ENCODE data around the gene APC.

The APC gene

GRCh38 chr5:112793201-112793600 is 55.5 kb downstream of the APC start:
- Mint-ChIP-seq H3K4me3 (no peak overlapping the region), H3K27ac (no peak overlapping the region), H3K27me3 (no peaks in the 10 kb centered on the region), H3K9me3 (no peaks in the 10 kb centered on the region), H3K4me1 (no peaks in the 10 kb centered on the region)
- ATAC-seq (no peak), DNase-seq (no peak)

DNA sequence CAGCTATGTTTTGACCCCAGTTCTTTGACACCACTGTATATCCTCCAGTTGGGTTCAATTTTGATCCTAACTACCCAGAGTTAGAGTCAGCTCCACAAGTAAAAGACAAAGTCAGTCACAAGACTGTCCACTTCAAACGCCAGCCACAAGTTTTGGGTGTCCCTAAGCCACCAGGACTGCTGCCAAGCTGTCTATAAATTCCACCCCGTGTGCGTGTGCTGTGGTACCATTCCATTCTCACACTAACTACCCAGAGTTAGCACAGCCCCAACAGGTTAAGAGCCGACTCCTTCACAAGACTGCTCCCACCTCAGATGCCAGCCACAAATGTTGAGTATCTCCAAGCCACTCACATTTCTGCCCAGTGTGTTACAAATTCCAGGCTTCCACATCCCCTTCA is 56.7 kb downstream of the APC start:
- DNase-seq (no peak), ATAC-seq (no peak)
- H3K27ac Mint-ChIP-seq: peak overlapping the region in 1 of 2 donors; percentile 28
- no peaks in the 10 kb centered on the region for H3K4me1 Mint-ChIP-seq
- H3K4me3 Mint-ChIP-seq: no peak overlapping the region
- H3K27me3 Mint-ChIP-seq: no peaks in the 10 kb centered on the region
- H3K9me3 Mint-ChIP-seq: no peaks in the 10 kb centered on the region

DNA sequence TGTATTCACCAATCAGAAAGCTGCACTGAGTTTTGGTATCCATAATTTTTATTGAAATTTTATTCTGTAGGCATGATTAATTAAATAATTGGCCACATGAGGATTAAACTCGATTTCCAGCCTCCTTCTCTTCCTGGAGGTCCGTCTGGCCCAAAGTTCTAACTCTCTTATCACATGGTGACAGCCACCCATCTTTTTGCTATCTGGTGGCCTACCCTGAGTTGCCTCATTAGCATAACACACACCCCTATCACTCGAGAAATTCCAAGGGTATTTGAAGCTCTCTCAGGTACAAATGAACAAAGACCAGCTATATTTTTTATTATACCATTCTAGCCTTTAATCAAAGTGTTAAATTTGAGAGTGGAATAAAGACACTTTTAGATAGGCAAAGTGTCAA is 57.7 kb downstream of the APC start:
- no peak for DNase-seq
- no peaks in the 10 kb centered on the region for H3K9me3 Mint-ChIP-seq
- H3K4me1 Mint-ChIP-seq: no peaks in the 10 kb centered on the region
- no peaks in the 10 kb centered on the region for H3K27me3 Mint-ChIP-seq
- no peak overlapping the region for H3K27ac Mint-ChIP-seq
- H3K4me3 Mint-ChIP-seq: no peak overlapping the region
- no peak for ATAC-seq

DNA sequence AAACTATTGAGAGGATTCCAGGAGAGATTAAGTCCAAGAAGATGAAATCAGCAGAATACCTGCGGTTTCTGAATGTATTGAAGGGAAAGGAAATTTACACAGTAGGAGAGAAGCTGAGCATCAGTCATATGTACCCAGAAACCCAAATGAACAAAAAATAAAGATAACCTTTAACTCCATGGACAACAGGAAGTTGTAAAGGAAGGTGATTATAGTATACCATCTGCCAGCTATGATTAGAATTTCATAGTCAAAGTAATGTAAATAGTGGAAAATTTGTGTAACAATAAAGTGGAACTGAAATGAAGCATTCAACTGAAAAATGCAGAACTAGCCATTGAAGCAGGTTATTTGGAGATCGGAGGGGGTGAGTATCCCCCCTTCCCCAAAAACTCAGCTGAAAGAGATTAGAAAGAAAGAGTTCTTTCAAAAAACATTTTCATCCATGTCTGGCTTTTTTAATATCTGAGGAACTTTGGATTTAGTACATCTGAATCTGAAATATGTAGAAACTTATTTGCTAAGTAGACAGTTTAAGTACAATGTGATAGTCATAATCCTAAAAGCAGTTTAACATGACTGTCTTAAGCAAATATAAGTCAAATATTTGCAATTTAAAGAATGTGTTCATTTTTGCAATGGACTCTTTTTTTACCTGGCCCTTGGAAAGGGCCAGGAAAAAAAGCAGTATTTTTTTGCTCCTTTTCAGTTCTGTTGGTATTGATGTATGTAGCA is 58.4 kb downstream of the APC start:
- Mint-ChIP-seq H3K27ac (peak overlapping the region in 1 of 2 donors; percentile 32), H3K4me1 (no peaks in the 10 kb centered on the region), H3K9me3 (no peaks in the 10 kb centered on the region), H3K27me3 (no peaks in the 10 kb centered on the region), H3K4me3 (no peak overlapping the region)
- DNase-seq: no peak
- ATAC-seq: no peak

DNA sequence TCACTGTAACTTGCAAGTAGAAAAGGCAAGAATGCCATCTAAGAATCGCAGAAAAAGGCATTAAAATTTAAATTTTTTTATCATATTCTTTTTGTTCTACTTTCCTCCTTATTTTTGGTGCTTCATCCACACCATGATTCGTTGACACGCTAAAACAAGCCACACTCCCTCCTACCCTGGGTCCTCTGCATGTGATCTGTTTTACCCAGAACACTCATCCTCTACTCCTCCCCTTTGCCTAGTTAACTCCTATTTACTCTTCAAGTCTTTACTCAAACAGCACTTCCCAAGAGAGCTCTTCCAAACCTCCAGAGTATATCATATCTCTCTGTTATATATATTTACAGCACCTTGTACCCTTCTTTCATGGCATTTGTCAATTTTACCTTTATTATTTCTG is 62.0 kb downstream of the APC start:
- ATAC-seq (no peak), DNase-seq (no peak)
- H3K27me3 Mint-ChIP-seq: no peaks in the 10 kb centered on the region
- no peaks in the 10 kb centered on the region for H3K4me1 Mint-ChIP-seq
- H3K27ac Mint-ChIP-seq: no peak overlapping the region
- H3K4me3 Mint-ChIP-seq: no peak overlapping the region
- H3K9me3 Mint-ChIP-seq: no peaks in the 10 kb centered on the region

GRCh38 chr5:112800891-112801290 is 63.2 kb downstream of the APC start:
- H3K27me3 Mint-ChIP-seq: no peaks in the 10 kb centered on the region
- no peak overlapping the region for H3K27ac Mint-ChIP-seq
- no peaks in the 10 kb centered on the region for H3K9me3 Mint-ChIP-seq
- DNase-seq (no peak), ATAC-seq (no peak)
- H3K4me3 Mint-ChIP-seq: no peak overlapping the region
- no peaks in the 10 kb centered on the region for H3K4me1 Mint-ChIP-seq

- Mint-ChIP-seq H3K27me3 (no peaks in the 10 kb centered on the region), H3K27ac (no peak overlapping the region), H3K9me3 (no peaks in the 10 kb centered on the region), H3K4me3 (no peak overlapping the region), H3K4me1 (no peaks in the 10 kb centered on the region)
- no peak for ATAC-seq
- DNase-seq: no peak
Measured at GRCh38 chr5:112811023-112811422, 73.3 kb downstream of the APC start.

- Mint-ChIP-seq H3K4me3 (no peak overlapping the region), H3K27me3 (no peaks in the 10 kb centered on the region), H3K9me3 (no peaks in the 10 kb centered on the region), H3K27ac (peak overlapping the region in 1 of 2 donors; percentile 30), H3K4me1 (no peaks in the 10 kb centered on the region)
- no peak for ATAC-seq
- no peak for DNase-seq
Measured at GRCh38 chr5:112812549-112812948, 74.9 kb downstream of the APC start.

DNA sequence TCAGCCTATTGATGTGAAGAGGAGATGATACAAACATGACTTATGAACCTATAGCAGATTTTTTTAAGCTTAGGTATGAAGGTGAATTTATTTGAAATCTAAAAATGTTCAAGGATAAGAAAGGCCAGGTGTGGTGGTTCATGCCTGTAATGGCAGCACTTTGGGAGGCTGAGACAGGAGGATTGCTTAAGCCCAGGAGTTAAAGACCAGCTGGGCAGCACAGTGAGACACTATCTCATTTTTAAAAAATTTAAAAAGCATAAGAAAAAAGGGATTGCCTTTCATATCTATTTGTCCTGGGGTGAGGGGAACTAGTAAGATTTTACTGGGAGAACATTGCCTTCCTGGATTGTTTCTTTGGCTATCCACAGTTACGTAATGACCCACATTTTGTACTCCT is 82.6 kb downstream of the APC start:
- no peak overlapping the region for H3K4me3 Mint-ChIP-seq
- no peaks in the 10 kb centered on the region for H3K4me1 Mint-ChIP-seq
- DNase-seq (no peak), ATAC-seq (no peak)
- no peaks in the 10 kb centered on the region for H3K27me3 Mint-ChIP-seq
- no peaks in the 10 kb centered on the region for H3K9me3 Mint-ChIP-seq
- H3K27ac Mint-ChIP-seq: no peak overlapping the region

DNA sequence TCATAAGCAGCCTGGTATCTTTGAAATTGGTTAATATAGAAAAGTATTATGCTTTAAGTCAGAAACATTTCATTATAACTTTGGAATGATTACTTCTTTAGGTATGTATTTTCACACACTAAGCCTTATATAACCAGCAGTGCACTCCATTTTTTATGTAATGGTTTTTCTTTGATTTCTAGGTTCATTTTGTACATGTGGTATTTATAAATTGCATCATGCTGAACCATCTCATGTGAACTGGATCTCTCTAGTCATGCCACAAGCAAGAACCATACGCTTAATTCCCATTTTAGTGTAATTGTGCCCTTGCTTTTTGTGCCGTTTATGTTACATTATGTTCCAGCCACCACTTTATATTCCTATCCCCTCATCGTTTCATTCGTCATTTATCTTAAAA is 84.8 kb downstream of the APC start:
- Mint-ChIP-seq H3K4me3 (no peak overlapping the region), H3K27me3 (no peaks in the 10 kb centered on the region), H3K9me3 (no peaks in the 10 kb centered on the region), H3K27ac (no peak overlapping the region), H3K4me1 (no peaks in the 10 kb centered on the region)
- DNase-seq (no peak), ATAC-seq (no peak)

DNA sequence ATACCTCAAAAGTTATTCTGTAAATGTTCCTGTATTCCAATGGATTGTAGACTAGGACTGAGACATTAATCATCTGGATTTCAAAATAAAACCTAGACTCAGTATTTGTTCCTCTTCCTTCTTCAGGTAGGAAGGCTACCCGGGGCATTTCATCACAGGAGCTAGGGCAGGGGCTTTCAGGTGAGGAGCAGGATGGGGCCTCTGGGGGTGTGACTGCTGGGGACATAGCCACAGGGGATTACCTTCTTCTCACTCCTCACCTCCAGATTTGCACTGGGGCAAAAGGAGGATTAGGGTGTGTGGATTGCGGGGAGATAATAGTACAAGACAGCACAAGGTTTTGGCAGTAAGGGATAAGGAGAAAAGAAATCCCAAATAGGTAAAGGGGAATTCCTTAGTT is 85.5 kb downstream of the APC start:
- no peaks in the 10 kb centered on the region for H3K27me3 Mint-ChIP-seq
- no peaks in the 10 kb centered on the region for H3K9me3 Mint-ChIP-seq
- H3K4me3 Mint-ChIP-seq: no peak overlapping the region
- no peaks in the 10 kb centered on the region for H3K4me1 Mint-ChIP-seq
- H3K27ac Mint-ChIP-seq: peak overlapping the region in 1 of 2 donors; percentile 12
- DNase-seq: no peak
- ATAC-seq: no peak

DNA sequence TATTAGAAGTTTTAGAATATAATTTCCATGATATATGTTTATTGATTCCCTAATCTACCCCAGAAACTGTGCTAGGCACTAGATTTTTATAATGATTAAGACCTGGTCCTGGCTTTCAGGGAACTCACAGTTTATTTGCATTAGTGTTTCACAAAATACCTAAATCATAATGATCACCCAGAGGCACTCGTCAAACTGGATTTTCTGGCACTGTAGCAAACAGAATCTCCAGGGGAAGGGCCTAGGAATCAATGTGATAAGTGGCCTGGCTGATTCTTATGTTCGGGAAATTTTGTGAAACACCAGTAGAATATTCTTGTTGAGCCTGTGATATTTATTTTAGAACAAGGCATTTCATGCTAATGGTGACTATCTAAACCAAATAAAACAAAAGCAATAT is 86.0 kb downstream of the APC start:
- no peak overlapping the region for H3K27ac Mint-ChIP-seq
- H3K4me1 Mint-ChIP-seq: no peaks in the 10 kb centered on the region
- no peak for DNase-seq
- H3K9me3 Mint-ChIP-seq: no peaks in the 10 kb centered on the region
- no peak overlapping the region for H3K4me3 Mint-ChIP-seq
- ATAC-seq: no peak
- H3K27me3 Mint-ChIP-seq: no peaks in the 10 kb centered on the region

DNA sequence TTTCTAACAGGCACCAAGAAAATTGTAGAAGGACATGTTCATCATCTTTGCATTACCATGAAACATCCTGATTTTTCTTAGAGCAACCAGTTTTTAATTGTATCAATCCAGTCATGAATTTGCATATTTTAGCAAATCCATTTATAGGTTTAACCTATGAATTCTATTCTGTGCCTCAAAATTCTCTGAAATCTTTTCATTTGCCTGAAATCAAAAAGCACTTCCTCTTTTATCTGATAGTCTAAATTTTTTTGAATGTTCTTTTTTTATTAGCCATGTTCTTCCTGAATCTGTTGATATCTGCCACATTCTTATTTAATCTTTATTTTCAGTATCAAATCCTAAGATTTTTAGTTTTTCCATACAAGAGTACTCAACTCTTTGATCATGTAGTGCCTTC is 86.5 kb downstream of the APC start:
- Mint-ChIP-seq H3K27me3 (no peaks in the 10 kb centered on the region), H3K4me3 (no peak overlapping the region), H3K4me1 (no peaks in the 10 kb centered on the region), H3K27ac (no peak overlapping the region), H3K9me3 (no peaks in the 10 kb centered on the region)
- no peak for DNase-seq
- no peak for ATAC-seq

DNA sequence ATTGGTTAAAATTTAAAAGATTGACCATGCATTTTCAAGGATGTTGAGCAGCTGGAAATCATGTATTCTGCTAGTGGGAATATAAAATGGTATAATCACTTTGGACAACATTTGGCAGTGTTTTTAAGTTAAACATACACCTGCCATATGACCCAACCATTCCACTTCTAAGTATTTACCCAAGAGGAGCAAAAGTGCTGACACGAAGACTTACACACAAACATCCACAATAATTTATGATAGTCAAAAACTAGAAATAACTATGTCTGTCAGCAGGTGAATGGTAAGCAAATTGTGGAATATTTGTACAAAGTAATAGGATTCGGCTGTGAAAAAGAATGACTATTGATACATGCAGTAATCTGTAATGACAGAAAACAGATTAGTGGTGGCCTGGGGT is 92.7 kb downstream of the APC start:
- ATAC-seq (no peak), DNase-seq (no peak)
- H3K4me3 Mint-ChIP-seq: no peak overlapping the region
- no peaks in the 10 kb centered on the region for H3K4me1 Mint-ChIP-seq
- no peaks in the 10 kb centered on the region for H3K9me3 Mint-ChIP-seq
- H3K27me3 Mint-ChIP-seq: no peaks in the 10 kb centered on the region
- H3K27ac Mint-ChIP-seq: no peak overlapping the region

DNA sequence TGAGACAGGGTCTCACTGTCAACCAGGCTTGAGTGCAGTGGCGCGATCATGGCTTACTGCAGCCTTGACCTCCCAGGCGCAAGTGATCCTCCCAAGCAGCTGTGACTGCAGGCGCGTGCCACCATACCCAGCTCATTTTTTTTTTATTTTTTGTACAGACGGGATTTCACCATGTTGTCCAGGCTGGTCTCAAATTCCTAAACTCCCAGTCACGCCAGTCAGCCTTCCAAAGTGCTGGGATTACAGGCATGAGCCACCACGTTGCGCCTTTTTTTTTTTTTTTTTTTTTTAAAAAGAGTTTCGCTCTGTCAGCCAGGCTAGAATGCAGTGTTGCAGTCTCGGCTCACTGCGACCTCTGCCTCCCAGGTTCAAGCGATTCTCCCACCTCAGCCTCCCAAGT is 96.3 kb downstream of the APC start:
- H3K4me1 Mint-ChIP-seq: no peaks in the 10 kb centered on the region
- H3K4me3 Mint-ChIP-seq: no peak overlapping the region
- no peaks in the 10 kb centered on the region for H3K27me3 Mint-ChIP-seq
- H3K27ac Mint-ChIP-seq: no peak overlapping the region
- no peak for DNase-seq
- no peaks in the 10 kb centered on the region for H3K9me3 Mint-ChIP-seq
- ATAC-seq: no peak

- Mint-ChIP-seq H3K9me3 (no peaks in the 10 kb centered on the region), H3K4me1 (peaks cover 5% of the 10 kb centered on the region), H3K27me3 (no peaks in the 10 kb centered on the region), H3K27ac (no peak overlapping the region), H3K4me3 (no peak overlapping the region)
- no peak for DNase-seq
- no peak for ATAC-seq
Measured at GRCh38 chr5:112844489-112844888, 106.8 kb downstream of the APC start.

GRCh38 chr5:112846556-112846955 is 108.9 kb downstream of the APC start:
- DNase-seq: no peak
- H3K4me1 Mint-ChIP-seq: peaks cover 5% of the 10 kb centered on the region
- no peaks in the 10 kb centered on the region for H3K9me3 Mint-ChIP-seq
- no peaks in the 10 kb centered on the region for H3K27me3 Mint-ChIP-seq
- no peak overlapping the region for H3K4me3 Mint-ChIP-seq
- no peak for ATAC-seq
- no peak overlapping the region for H3K27ac Mint-ChIP-seq
